ENCODE results near the gene TRPM3. TPM values are rescaled to one million over a fixed set of nuclear protein-coding genes. Genes with fewer than 3 reads are reported as not detected.

TRPM3 gene
- total and polyA plus RNA-seq, 12 donors = 0.27 to 5.3 (median 1.8) TPM

DNA sequence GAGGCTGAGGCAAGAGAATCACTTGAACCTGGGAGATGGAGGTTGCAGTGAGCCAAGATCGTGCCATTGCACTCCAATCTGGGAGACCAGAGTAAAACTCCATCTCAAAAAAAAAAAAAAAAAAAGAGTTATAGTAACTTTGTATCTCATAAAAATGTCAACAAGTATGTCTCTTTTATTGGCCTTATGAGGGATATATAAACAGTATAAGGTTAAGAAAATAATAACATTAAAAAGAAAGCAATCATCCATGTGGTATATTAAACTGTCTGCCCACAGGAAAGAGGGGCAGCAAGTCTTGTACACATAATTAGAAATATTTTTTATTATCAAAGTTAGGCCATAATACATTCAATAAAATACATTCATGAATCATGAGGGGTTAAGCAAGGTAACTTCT, 447.6 kb downstream of the TRPM3 start:
- Histone ChIP-seq H3K4me3 (no peak overlapping the region), H3K27me3 (no peaks in the 10 kb centered on the region), H3K27ac (no peak overlapping the region), H3K36me3 (replicated peaks in 1 of 2) (no peaks in the 10 kb centered on the region), H3K4me1 (replicated peaks in 1 of 2) (peaks cover 28 to 45% of the 10 kb centered on the region in 2 donors), H3K9me3 (replicated peaks in 1 of 3) (no peaks in the 10 kb centered on the region)
- intact Hi-C loops (cut with DNase I) = no loop called here
- no peak for DNase-seq
- TF ChIP-seq POLR2A (IDR thresholded peaks at IDR 0.05) = no peak
- TF ChIP-seq, protein P1, sequence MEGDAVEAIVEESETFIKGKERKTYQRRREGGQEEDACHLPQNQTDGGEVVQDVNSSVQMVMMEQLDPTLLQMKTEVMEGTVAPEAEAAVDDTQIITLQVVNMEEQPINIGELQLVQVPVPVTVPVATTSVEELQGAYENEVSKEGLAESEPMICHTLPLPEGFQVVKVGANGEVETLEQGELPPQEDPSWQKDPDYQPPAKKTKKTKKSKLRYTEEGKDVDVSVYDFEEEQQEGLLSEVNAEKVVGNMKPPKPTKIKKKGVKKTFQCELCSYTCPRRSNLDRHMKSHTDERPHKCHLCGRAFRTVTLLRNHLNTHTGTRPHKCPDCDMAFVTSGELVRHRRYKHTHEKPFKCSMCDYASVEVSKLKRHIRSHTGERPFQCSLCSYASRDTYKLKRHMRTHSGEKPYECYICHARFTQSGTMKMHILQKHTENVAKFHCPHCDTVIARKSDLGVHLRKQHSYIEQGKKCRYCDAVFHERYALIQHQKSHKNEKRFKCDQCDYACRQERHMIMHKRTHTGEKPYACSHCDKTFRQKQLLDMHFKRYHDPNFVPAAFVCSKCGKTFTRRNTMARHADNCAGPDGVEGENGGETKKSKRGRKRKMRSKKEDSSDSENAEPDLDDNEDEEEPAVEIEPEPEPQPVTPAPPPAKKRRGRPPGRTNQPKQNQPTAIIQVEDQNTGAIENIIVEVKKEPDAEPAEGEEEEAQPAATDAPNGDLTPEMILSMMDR (IDR thresholded peaks at IDR 0.05) = no peak
- 74 to 95% (median 92%) methylated on average over 1 of the region's 1 CpG for WGBS, 4 donors

DNA sequence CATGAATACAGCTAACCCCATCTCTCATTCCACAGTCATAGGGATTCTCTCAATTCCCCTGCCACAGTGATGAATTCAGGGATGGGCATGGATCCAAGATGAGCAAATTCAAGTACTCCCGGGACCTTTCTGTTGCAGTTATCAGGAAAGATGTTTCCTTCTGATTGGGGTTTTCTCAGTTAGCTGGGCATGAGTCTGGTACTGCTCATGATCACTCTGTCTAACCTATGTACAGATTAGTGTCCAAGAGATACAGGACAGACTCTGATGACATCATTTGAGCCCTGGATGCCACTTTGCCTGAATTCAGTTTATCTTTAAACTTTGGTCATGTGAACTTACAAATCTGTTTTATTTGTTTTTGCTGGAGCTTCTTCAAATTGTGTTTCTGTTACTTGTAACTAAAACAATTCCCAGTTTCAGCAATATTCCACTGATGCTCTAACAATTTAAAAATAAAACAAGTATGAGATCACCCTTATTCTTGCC, 449.2 kb downstream of the TRPM3 start:
- peak in 6 of 7 donors; percentile 26 to 63 (median 50) for DNase-seq
- WGBS, 4 donors = 0 to 38% (median 22%) methylated on average over 1 of the region's 1 CpG
- H3K4me3 ChIP-seq = no peak overlapping the region
- H3K4me1 ChIP-seq (replicated peaks in 1 of 2) = peaks cover 12 to 28% of the 10 kb centered on the region in 2 donors
- H3K9me3 ChIP-seq (replicated peaks in 1 of 3) = no peaks in the 10 kb centered on the region
- intact Hi-C loops (cut with DNase I) = no loop called here
- no peaks in the 10 kb centered on the region for H3K36me3 ChIP-seq (replicated peaks in 1 of 2)
- no peak for TF ChIP-seq POLR2A (IDR thresholded peaks at IDR 0.05)
- TF ChIP-seq, protein P1 (IDR thresholded peaks at IDR 0.05) = no peak
- H3K27me3 ChIP-seq = no peaks in the 10 kb centered on the region
- peak overlapping the region in 1 of 5 donors; percentile 2 for H3K27ac ChIP-seq

DNA sequence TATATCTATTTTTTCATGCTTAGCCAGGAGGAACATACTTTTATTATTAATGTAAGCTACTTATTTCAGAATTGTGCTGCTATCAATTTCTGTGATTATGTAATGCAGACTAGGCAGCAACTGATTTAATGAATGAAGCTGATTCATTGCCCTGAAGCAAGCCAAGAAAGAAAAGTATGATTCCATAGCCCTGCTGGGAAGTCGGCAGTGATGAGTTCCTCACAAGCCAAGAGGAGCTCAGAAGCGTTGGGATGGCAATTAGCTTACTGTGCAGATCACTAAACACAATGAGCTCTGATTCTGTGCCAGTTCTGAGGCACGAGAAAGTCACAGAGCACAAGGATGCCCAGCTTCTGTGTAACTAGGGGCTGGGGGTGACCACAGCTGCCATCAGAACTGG, 452.7 kb downstream of the TRPM3 start:
- H3K4me3 ChIP-seq = no peak overlapping the region
- H3K27ac ChIP-seq = peak overlapping the region in 1 of 5 donors; percentile 55
- H3K4me1 ChIP-seq (replicated peaks in 1 of 2) = peaks cover 0 to 9% of the 10 kb centered on the region in 2 donors
- H3K36me3 ChIP-seq (replicated peaks in 1 of 2) = no peaks in the 10 kb centered on the region
- TF ChIP-seq, protein P1 (IDR thresholded peaks at IDR 0.05) = no peak
- TF ChIP-seq POLR2A (IDR thresholded peaks at IDR 0.05) = no peak
- intact Hi-C loops (cut with DNase I) = no loop called here
- no peaks in the 10 kb centered on the region for H3K27me3 ChIP-seq
- peak in 6 of 7 donors; percentile 32 to 55 (median 42) for DNase-seq
- WGBS, 4 donors = 42 to 52% (median 48%) methylated on average over 3 of the region's 3 CpGs
- H3K9me3 ChIP-seq (replicated peaks in 1 of 3) = no peaks in the 10 kb centered on the region

DNA sequence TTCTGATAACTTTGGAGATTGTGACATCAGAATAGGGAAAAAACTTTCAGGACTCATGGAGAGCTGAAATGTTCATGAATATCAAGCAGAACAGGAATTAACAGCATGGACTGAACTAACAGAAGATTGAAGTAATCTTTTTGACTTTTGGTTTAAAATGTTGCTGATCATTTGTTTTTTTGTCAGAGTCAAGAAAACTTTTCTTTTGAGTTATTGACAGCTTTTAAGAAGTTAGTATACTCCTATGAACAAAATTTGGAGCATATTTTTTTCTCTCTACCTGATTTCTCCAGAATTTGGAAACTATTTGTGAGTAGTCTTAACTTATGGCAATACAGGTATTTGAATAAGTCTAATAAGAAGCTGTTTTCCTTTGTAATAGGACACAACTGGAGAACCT, 462.7 kb downstream of the TRPM3 start:
- peaks cover 0 to 4% (median 0%) of the 10 kb centered on the region in 3 donors for H3K9me3 ChIP-seq (replicated peaks in 1 of 3)
- no peak overlapping the region for H3K4me3 ChIP-seq
- no peak overlapping the region for H3K27ac ChIP-seq
- H3K36me3 ChIP-seq (replicated peaks in 1 of 2) = no peaks in the 10 kb centered on the region
- intact Hi-C loops (cut with DNase I) = no loop called here
- no peak for TF ChIP-seq POLR2A (IDR thresholded peaks at IDR 0.05)
- TF ChIP-seq, protein P1 (IDR thresholded peaks at IDR 0.05) = no peak
- H3K27me3 ChIP-seq = no peaks in the 10 kb centered on the region
- H3K4me1 ChIP-seq (replicated peaks in 1 of 2) = no peaks in the 10 kb centered on the region
- DNase-seq = no peak

All from adrenal gland (tissue), 12 donors.